GM12878 (cell line): ENCODE measurements around the gene ZYG11B. TPM values are rescaled to one million over a fixed set of nuclear protein-coding genes. Genes with fewer than 3 reads are reported as not detected.

Source experiments
- ATAC-seq: fragments of 200-7000 bp; cut with Tn5 transposase; 3 replicates; pipeline ENCODE4 v1.9.1; 2020; ENCODE audit warnings: mild to moderate bottlenecking, moderate library complexity
- BruUV-seq: library from RNA; stranded (reverse); fragments of 400-500 nt; replicated peaks from 2 replicates; lab custom pipeline; 2021; lab: Mats Ljungman, UMichigan
- CTCF ChIA-PET: fragments of 300-600 bp; sonication (Branson Sonifier 250); formaldehyde crosslinking; extraction: SDS; loops from one replicate; lab custom pipeline; 2021; ENCODE audit warnings: inconsistent platforms; lab: Yijun Ruan, JAX
- POLR2A ChIA-PET: fragments of 350-600 bp; formaldehyde crosslinking; extraction: SDS; loops from one replicate; lab custom pipeline; 2021; ENCODE audit warnings: inconsistent platforms; lab: Charles Lee
- RAD21 ChIA-PET: fragments of 300-600 bp; sonication (Branson Sonifier 250); formaldehyde crosslinking; loops from one replicate; lab custom pipeline; 2023; ENCODE audit warnings: antibody characterized with exemption; ENCODE audit not compliant: unreplicated experiment; lab: Charles Lee
- SMC1A ChIA-PET: fragments of 300-600 bp; sonication (Branson Sonifier 250); formaldehyde crosslinking; loops from one replicate; lab custom pipeline; 2023; ENCODE audit not compliant: unreplicated experiment, uncharacterized antibody; lab: Charles Lee
- DNase-seq: peaks from one replicate; pipeline ENCODE4 v3.0.0-alpha.2; 2011; ENCODE audit warnings: low read depth, low spot score
- FAIRE-seq: peaks from 3 replicates; lab custom pipeline; 2011; peaks lifted over from hg19 to GRCh38; lab: Jason Lieb, UNC
- H2AFZ ChIP-seq: 2 replicates; pipeline ENCODE4 v1.6.0; 2011; ENCODE audit warnings: low read depth, low read length, control low read depth; ENCODE audit not compliant: control insufficient read depth
- H3K27ac ChIP-seq: 2 replicates; pipeline ENCODE4 v1.5.1; 2011; ENCODE audit warnings: control low read depth; ENCODE audit not compliant: control insufficient read depth, insufficient read depth
- H3K27me3 ChIP-seq, 2 experiments: replicated peaks in 1 of 2; 2 replicates each; pipeline versions ENCODE4 v1.6.0 to v1.6.1; 2011; ENCODE audit warnings: low read length in 1 of 2; ENCODE audit not compliant: control insufficient read depth in 2 of 2, insufficient read depth in 2 of 2
- H3K36me3 ChIP-seq, 2 experiments: 2 replicates each; pipeline ENCODE4 v1.5.1; 2011; ENCODE audit warnings: low read length in 1 of 2; ENCODE audit not compliant: control insufficient read depth in 2 of 2, insufficient read depth in 2 of 2
- H3K4me1 ChIP-seq: 2 replicates; pipeline ENCODE4 v1.6.1; 2011; ENCODE audit warnings: mild to moderate bottlenecking, low read length, moderate library complexity, mixed read lengths; ENCODE audit not compliant: control insufficient read depth, insufficient read depth
- H3K4me2 ChIP-seq: 2 replicates; pipeline ENCODE4 v1.6.0; 2011; ENCODE audit warnings: control low read depth; ENCODE audit not compliant: control insufficient read depth, insufficient read depth
- H3K4me3 ChIP-seq: fragments of 200-600 bp; sonication (generic); 2 replicates; pipeline ENCODE4 v1.5.1; 2016
- H3K79me2 ChIP-seq: 2 replicates; pipeline ENCODE4 v1.6.0; 2011; ENCODE audit warnings: low read length; ENCODE audit not compliant: control insufficient read depth, insufficient read depth
- H3K9ac ChIP-seq: 2 replicates; pipeline ENCODE4 v1.8.0; 2011; ENCODE audit warnings: low read length, control low read depth, mixed read lengths; ENCODE audit not compliant: control insufficient read depth, insufficient read depth
- H3K9me3 ChIP-seq: replicated peaks from 3 replicates; pipeline ENCODE4 v1.5.1; 2011; ENCODE audit warnings: mild to moderate bottlenecking, low read length; ENCODE audit not compliant: control insufficient read depth, insufficient read depth
- H4K20me1 ChIP-seq: 2 replicates; pipeline ENCODE4 v1.6.0; 2011; ENCODE audit not compliant: control insufficient read depth, insufficient read depth
- BHLHE40 ChIP-seq, 2 experiments: fragments of 450-650 bp in 1 of 2; IDR thresholded peaks; 2 replicates each; pipeline ENCODE4 v1.6.1; 2011 to 2017; ENCODE audit warnings: low read depth in 2 of 2, borderline replicate concordance in 1 of 2, improper control_type of control experiment in 1 of 2, low read length in 1 of 2, mild to moderate bottlenecking in 1 of 2
- CUX1 ChIP-seq: IDR thresholded peaks from 2 replicates; pipeline ENCODE4 v1.6.1; 2012; ENCODE audit warnings: improper control_type of control experiment, low read depth, low read length; ENCODE audit not compliant: insufficient replicate concordance
- HCFC1 ChIP-seq: fragments of 150-350 bp; IDR thresholded peaks from 2 replicates; pipeline ENCODE4 v1.6.1; 2014; ENCODE audit warnings: low read length
- HDGF ChIP-seq: fragments of 450-650 bp; IDR thresholded peaks from 2 replicates; pipeline ENCODE4 v1.6.1; 2016; ENCODE audit warnings: antibody characterized with exemption
- IKZF2 ChIP-seq, 2 experiments: fragments of 450-650 bp; IDR thresholded peaks; 2 replicates each; pipeline ENCODE4 v1.6.1; 2017; ENCODE audit warnings: mild to moderate bottlenecking in 2 of 2, moderate library complexity in 2 of 2
- NFYB ChIP-seq: IDR thresholded peaks from 2 replicates; pipeline ENCODE4 v1.6.1; 2011; ENCODE audit warnings: low read depth, mild to moderate bottlenecking, low read length, improper control_type of control experiment, moderate library complexity; ENCODE audit not compliant: insufficient read depth
- SIX5 ChIP-seq: IDR thresholded peaks from 2 replicates; pipeline ENCODE4 v1.6.1; 2011; ENCODE audit warnings: mild to moderate bottlenecking, low read depth, low read length, moderate library complexity; ENCODE audit not compliant: severe bottlenecking
- SPI1 ChIP-seq: IDR thresholded peaks from 2 replicates; pipeline ENCODE4 v1.6.1; 2011; ENCODE audit warnings: low read depth, mild to moderate bottlenecking, low read length, moderate library complexity, borderline replicate concordance; ENCODE audit not compliant: insufficient read depth
- ZNF207 ChIP-seq: fragments of 450-650 bp; IDR thresholded peaks from 2 replicates; pipeline ENCODE4 v1.6.1; 2014; ENCODE audit warnings: antibody characterized with exemption, mild to moderate bottlenecking, borderline replicate concordance
- WGBS: methylation state at CpG from one replicate; pipeline ENCODE4 v1.1.6; 2016; ENCODE audit warnings: low lambda C conversion rate; ENCODE audit not compliant: insufficient replicate concordance, insufficient coverage; ENCODE audit errors: missing lambda C conversion rate; 5-methylcytosine and 5-hydroxymethylcytosine counted together
- in situ Hi-C: fragments of 300-500 bp; cut with MboI; formaldehyde crosslinking; loops from 9 replicates; pipeline ENCODE4 v1.14.3; 2018; ENCODE audit warnings: mixed read lengths
- intact Hi-C: fragments of 100-400 bp; cut with micrococcal nuclease; formaldehyde crosslinking; loops from one replicate; pipeline ENCODE4 v1.14.2; 2022; ENCODE audit not compliant: unreplicated experiment
- polyA plus RNA-seq, 11 experiments: library from polyadenylated mRNA; depleted of rRNA in 4 of 11; unstranded in 6 of 11; stranded (reverse) in 5 of 11; fragments of >200 nt; fragmentation: Nextera tagmentation in 4 of 11; fragmentation: Illumina TruSeq in 1 of 11; extraction: Ambion mirVana in 4 of 11; extraction: Trizol in 1 of 11; gene quantifications; 1 replicate in 1 of 11; 2 replicates in 10 of 11; pipeline versions ENCODE4 v1.2.1 to v1.2.3, GENCODE V29; 2011 to 2016; ENCODE audit warnings: inconsistent platforms in 2 of 11, missing spikeins in 2 of 11, low read depth in 1 of 11
- total RNA-seq, 4 experiments: library from RNA; depleted of rRNA in 3 of 4; stranded (reverse); fragments of >200 nt in 3 of 4; fragmentation: Illumina TruSeq in 1 of 4; extraction: Trizol in 1 of 4; gene quantifications; 2 replicates each; pipeline versions ENCODE4 v1.2.1 to v1.2.3, GENCODE V29; 2013 to 2021
- TF ChIP-seq, protein P1 (sequence below): fragments of 450-650 bp; IDR thresholded peaks from 2 replicates; pipeline ENCODE4 v1.6.1; 2018; ENCODE audit warnings: mild to moderate bottlenecking, low read depth, moderate library complexity; ENCODE audit not compliant: partially characterized antibody
- TF ChIP-seq, protein P2 (sequence below): fragments of 450-650 bp; IDR thresholded peaks from 2 replicates; pipeline ENCODE4 v1.6.1; 2017; ENCODE audit warnings: borderline replicate concordance

Gene ZYG11B
- total and polyA plus RNA-seq, 10 of the 15 experiments (the other 5 are each of a cell fraction or from before 2014, with no cell fraction given): 1.8 to 8.5 (median 5.3) TPM

DNA sequence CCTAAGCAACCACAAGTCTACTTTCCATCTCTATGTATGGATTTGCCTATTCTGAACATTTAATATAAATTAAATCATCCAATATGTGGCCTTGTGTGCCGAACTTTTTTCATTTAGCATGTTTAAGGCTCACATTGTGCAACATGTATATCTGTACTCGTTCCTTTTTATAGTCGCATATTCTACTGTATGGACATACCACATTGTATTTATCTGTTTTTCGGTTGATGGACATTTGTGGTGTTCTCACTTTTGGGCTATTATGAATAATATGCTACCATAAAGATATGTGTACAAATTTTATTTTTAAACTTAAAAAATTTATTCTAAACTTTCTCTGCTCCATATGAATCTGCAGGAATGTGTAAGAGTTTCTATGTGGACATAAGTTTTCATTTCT lies 129.3 kb downstream of the ZYG11B start:
- BruUV-seq: no TSS peak
- no peaks in the 10 kb centered on the region for H3K27me3 ChIP-seq
- ATAC-seq: no peak
- no peaks in the 10 kb centered on the region for H4K20me1 ChIP-seq
- ChIA-PET SMC1A (no interaction called here), POLR2A (no interaction called here), CTCF (no interaction called here), RAD21 (no interaction called here)
- H3K9me3 ChIP-seq: no peaks in the 10 kb centered on the region
- H3K4me2 ChIP-seq: no peak overlapping the region
- intact Hi-C loops: no loop called here
- in situ Hi-C loops: no loop called here
- H3K36me3 ChIP-seq: no peaks in the 10 kb centered on the region; a peak in 2 of 4 replicates
- H3K27ac ChIP-seq: no peak overlapping the region
- no peak for FAIRE-seq
- whole genome bisulfite sequencing: 89% methylated on average over 4 of the region's 4 CpGs
- TF ChIP-seq NFYB (no peak), HDGF (no peak), SPI1 (no peak), SIX5 (no peak), IKZF2 (IDR thresholded peaks at IDR 0.05) (no peak), HCFC1 (no peak), BHLHE40 (IDR thresholded peaks at IDR 0.05; ENCODE audit: borderline replicate concordance in 1 of 2, low read depth in 2 of 2, low read length in 1 of 2) (no peak), ZNF207 (no peak), CUX1 (no peak)
- TF ChIP-seq, protein P1, sequence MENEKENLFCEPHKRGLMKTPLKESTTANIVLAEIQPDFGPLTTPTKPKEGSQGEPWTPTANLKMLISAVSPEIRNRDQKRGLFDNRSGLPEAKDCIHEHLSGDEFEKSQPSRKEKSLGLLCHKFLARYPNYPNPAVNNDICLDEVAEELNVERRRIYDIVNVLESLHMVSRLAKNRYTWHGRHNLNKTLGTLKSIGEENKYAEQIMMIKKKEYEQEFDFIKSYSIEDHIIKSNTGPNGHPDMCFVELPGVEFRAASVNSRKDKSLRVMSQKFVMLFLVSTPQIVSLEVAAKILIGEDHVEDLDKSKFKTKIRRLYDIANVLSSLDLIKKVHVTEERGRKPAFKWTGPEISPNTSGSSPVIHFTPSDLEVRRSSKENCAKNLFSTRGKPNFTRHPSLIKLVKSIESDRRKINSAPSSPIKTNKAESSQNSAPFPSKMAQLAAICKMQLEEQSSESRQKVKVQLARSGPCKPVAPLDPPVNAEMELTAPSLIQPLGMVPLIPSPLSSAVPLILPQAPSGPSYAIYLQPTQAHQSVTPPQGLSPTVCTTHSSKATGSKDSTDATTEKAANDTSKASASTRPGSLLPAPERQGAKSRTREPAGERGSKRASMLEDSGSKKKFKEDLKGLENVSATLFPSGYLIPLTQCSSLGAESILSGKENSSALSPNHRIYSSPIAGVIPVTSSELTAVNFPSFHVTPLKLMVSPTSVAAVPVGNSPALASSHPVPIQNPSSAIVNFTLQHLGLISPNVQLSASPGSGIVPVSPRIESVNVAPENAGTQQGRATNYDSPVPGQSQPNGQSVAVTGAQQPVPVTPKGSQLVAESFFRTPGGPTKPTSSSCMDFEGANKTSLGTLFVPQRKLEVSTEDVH: no peak
- TF ChIP-seq, protein P2, sequence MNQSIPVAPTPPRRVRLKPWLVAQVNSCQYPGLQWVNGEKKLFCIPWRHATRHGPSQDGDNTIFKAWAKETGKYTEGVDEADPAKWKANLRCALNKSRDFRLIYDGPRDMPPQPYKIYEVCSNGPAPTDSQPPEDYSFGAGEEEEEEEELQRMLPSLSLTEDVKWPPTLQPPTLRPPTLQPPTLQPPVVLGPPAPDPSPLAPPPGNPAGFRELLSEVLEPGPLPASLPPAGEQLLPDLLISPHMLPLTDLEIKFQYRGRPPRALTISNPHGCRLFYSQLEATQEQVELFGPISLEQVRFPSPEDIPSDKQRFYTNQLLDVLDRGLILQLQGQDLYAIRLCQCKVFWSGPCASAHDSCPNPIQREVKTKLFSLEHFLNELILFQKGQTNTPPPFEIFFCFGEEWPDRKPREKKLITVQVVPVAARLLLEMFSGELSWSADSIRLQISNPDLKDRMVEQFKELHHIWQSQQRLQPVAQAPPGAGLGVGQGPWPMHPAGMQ: no peak
- H3K9ac ChIP-seq: no peak overlapping the region
- no peaks in the 10 kb centered on the region for H3K4me1 ChIP-seq
- no peak overlapping the region for H3K4me3 ChIP-seq
- H3K79me2 ChIP-seq: peaks cover 2% of the 10 kb centered on the region
- no peak for DNase-seq
- H2AFZ ChIP-seq: no peak overlapping the region
